ENCODE results near the gene NME4.

- TF ChIP-seq EZH2 (IDR thresholded peaks at IDR 0.05; ENCODE audit: borderline replicate concordance, low read length) = no peak
- TF ChIP-seq CTCF (IDR thresholded peaks at IDR 0.05; ENCODE audit: low read length) = peak; percentile 82
Observed at GRCh38 chr16:361872-362701, 34.9 kb upstream of the NME4 start.

Measured in OCI-LY1 (cell line).